T-helper 1 cell treated with Interleukin-12 subunit alpha and Interleukin-12 subunit beta and Interleukin-4 antibody, amounts not matched to agents 30 ng/mL and 1 ng/mL, for 36 hours (primary cell): ENCODE results near the gene CD44. TPM values are rescaled to one million over a fixed set of nuclear protein-coding genes. Genes with fewer than 3 reads are reported as not detected.

Experiments used
- intact Hi-C: fragments of 100-400 bp; cut with micrococcal nuclease; formaldehyde crosslinking; loops from one replicate; pipeline ENCODE4 v1.15.1; 2024
- total RNA-seq: library from RNA; stranded (reverse); gene quantifications from 2 replicates; pipeline ENCODE4 v1.2.3, GENCODE V29; 2022

CD44 gene
- total RNA-seq, 1 donor from 2014 or later: 356 TPM

DNA sequence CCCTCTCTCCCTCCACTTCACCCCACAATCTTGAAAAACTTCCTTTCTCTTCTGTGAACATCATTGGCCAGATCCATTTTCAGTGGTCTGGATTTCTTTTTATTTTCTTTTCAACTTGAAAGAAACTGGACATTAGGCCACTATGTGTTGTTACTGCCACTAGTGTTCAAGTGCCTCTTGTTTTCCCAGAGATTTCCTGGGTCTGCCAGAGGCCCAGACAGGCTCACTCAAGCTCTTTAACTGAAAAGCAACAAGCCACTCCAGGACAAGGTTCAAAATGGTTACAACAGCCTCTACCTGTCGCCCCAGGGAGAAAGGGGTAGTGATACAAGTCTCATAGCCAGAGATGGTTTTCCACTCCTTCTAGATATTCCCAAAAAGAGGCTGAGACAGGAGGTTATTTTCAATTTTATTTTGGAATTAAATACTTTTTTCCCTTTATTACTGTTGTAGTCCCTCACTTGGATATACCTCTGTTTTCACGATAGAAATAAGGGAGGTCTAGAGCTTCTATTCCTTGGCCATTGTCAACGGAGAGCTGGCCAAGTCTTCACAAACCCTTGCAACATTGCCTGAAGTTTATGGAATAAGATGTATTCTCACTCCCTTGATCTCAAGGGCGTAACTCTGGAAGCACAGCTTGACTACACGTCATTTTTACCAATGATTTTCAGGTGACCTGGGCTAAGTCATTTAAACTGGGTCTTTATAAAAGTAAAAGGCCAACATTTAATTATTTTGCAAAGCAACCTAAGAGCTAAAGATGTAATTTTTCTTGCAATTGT is 92.3 kb downstream of the CD44 start:
- intact Hi-C loops: no loop called here

DNA sequence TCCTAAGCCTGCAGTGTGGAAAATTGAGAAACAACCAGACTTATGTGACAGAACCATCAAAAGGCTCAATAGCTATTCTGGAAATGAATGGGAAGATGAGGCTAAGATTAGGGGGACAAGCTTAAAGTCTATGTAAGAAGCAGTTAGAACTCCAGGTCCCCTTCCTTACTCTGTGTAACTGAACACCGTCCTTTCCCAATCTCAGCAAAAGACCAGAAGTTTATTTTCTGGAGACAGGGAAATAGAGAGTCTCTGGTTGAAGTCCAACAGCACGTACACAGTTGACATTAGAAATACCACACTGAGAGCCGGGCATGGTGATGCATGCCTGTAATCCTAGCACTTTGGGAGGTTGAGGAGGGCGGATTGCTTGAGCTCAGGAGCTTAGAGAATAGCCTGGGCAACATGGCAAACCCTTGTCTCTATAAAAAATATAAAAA is 93.9 kb downstream of the CD44 start:
- intact Hi-C loops: no loop called here

DNA sequence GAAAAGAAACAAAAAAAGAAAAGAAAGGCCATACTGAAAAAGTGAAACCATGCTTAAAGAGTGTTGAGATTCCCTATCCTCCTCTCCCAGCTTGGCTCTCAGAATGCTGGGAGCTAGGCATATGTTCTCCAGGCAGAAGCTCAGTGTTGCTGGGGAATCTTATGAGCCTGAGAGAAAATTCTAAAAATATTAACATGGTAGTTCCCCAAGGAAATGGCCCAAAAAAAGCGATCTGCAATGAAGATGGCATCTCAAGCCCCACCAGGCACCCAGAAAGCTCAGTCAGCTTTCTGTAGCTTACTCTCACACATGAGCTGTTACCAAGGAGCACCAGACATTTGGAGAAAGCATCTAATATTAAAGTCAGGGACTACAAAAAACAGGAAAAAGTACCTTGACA is 94.5 kb downstream of the CD44 start:
- intact Hi-C loops: no loop called here

DNA sequence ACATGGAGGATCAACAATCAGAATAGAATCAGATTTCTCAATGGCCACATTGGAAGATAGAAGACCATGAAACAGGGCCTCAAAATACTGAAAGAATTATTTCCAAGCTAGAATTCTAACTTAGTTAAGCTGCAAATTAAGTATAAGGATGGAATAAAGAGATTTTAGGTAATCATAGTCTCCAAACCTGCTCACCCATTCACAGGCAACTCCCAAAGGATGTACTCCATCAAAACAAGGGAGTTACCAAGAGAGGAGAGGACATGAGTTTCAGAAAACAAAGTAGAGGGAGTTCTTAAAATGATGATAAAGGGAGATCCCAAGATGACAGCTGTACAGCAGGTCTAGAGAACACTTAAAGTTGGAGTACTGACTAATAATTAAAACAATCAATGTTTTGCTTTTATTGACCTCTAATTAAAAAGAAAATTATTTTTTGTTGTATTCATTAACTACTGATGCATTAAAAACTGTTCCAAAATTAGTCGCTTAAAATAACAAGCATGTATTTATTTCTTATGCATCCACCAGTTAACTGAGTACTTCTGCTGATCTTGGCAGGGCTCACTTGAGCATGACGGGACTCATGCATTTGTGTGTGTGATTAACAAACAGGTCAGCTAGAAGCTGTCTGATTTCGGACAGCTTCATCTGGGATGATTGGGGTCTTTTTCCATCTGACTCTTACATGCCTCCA is 95.6 kb downstream of the CD44 start:
- intact Hi-C loops: loop anchor here (5.0 kb wide), 2 partner anchors 98 to 112 kb away; no protein-coding TSS in a partner anchor

DNA sequence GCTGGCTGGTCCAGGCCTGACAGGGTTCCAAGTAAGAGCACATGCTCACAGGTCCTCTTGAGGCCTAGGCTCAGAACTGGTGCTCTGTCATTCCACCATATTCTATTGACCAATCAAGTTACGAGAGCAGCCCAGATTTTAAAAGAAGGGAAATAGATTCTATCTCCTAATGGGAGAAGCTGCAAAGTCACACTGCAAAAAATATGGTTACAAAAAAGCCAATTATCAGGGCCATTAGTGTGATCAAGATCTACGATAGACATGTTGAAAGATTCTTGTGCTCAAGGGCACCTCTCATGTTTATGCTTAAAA is 96.1 kb downstream of the CD44 start:
- intact Hi-C loops: loop anchor here (5.0 kb wide), 2 partner anchors 97 to 113 kb away; no protein-coding TSS in a partner anchor

DNA sequence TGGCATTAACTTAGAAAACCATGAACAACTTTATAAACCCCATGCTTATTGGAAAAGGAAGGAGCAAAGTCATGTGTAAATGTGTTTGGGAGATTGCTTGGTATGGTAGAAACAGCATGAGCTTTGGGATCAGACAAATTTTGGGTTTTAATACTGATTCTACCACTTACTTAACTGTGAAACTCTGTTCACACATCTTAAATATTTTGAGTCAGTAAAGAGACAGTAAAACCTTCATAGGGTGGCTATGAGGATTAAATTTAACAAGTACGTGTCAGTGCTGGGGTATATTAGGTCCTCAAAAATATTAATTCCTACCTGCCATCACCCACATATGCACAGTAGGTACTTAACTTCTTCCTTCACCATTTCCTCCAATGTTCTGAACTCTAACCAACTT is 96.5 kb downstream of the CD44 start:
- intact Hi-C loops: loop anchor here (5.0 kb wide), 2 partner anchors 97 to 113 kb away; no protein-coding TSS in a partner anchor

DNA sequence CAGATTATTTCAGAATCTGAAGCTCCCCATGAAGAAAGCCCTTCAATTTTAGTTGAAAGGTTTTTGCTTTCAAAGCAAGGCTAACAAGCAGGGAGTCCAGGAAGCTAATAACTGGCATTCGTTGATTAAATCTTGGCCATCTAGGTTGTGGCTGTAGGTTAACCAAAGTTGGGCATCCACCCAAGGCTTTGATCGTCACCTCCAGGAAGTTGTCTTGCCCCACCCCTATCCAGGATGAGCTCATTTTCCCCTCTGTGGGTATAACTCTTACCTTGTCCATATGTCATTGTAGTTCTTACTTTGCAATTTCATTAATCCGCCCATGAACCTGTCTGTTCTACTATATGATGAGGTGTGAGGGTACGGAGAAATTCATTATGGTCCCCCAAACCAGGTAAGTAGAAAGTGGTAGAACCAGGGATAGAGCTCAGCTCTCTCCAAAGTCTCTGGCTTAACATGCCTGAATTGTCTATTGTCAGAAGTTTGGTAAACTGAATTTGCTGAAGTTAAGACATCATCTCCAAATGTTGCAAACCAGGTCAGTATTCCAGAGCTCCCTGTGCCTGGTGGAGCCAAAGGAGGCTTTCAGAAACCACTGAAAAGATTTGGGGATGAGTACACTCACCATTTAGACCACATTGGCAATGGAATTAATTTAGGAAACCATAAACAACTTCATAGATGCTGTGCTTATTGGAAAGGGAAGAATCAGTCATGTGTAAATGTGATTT is 97.1 kb downstream of the CD44 start:
- intact Hi-C loops: loop anchor here (1.0 to 5.0 kb wide), 8 partner anchors 59 to 224 kb away; no protein-coding TSS in a partner anchor

DNA sequence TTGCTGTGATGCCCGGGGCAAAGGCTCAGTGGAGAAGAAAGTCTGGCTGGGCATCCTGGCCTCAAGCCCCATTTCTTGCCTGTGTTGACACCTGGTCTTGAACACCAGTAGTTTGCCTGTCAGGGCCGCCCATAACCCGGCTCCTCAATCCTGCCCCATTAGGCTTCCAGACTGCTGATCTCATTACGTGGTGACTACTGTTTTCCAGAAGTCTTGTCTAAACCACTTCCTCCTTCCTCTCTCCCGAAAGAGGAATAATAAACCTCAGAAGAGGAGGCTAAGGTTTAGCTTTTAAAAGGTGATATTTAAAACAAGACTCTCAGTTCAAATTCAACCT is 97.7 kb downstream of the CD44 start:
- intact Hi-C loops: loop anchor here (1.0 to 5.0 kb wide), 8 partner anchors 59 to 224 kb away; no protein-coding TSS in a partner anchor

DNA sequence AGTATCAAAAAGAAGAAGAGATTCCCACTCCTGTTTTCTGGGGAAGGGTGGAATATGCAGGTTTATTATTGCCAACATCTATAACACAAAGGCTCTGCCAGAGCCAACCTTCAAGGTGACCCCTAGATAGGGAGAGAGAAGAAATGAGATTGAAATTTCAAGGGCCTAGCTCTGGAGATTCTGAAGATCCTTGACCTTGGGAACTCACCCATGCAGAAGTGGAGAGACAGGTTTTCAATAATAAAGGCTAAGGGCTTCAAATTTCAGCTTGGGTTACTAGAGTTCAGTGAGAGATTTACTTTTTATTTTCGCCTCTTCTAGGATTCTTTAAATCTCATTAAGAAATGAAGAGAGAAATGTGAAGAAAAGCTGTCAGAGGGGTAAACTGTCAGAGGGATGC is 98.4 kb downstream of the CD44 start:
- intact Hi-C loops: loop anchor here (5.0 kb wide), 2 partner anchors 95 to 115 kb away; no protein-coding TSS in a partner anchor

DNA sequence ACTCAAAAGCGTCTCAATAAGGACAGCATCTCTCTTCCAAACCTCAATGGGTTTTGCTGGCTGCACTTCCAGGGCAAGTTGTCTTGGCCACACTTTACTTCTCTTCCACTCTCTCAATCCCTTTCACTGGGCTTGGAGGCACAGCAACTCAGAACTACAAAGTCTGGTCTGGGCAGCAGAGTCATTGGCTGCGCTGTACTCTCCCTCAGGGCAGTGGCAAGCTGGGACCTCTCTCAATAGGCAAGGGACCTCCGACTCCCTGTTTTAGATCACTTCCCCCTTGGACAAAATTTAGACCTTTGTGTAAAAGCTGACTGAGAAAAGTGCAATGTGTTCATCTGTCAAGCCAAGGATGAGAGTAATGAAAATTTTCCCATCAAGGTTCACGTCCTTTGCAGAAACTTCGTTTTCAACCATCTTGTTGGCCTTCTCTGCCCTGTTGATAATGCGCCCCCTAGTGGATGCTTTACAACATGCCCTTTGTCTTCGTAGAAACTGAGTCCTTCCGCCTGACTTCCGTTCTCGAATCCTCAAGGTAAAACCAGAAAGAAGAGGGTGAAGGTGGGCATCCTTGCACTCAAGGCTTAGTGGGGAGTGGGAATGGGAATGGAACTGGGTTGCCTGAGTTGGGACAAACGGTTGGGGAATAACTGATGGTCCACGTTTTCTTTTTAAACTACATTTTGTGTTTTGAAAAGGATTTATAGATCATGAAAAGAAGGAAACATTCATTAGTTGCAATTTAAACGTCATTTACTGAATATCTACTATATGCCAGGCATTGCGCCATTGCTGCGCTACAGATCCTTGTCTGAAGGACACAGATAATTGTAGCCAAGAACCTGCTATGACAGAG is 99.1 kb downstream of the CD44 start:
- intact Hi-C loops: loop anchor here (1.0 to 5.0 kb wide), 9 partner anchors 35 to 321 kb away; partner anchors contain the start of genes APIP, CD44 and PDHX

DNA sequence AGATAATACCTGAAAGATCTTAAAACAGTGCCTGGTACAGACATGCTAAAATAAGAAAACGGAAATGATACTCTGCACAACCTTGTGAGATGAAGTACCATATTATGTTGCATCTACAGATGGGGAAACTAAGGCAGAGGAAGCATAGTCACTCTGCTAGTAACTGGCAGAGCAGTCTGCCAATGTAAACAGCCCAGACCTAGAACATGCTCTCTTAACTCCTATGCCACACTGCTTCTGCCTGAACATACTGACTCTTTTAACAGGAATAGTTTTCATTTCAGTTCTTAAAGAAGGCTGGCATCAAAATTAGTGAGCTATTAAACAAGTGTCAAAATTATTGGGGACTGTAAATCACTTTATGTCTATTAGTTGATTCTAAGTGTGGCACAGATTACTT is 99.9 kb downstream of the CD44 start:
- intact Hi-C loops: loop anchor here (1.0 to 5.0 kb wide), 9 partner anchors 34 to 322 kb away; partner anchors contain the start of genes APIP, CD44 and PDHX

DNA sequence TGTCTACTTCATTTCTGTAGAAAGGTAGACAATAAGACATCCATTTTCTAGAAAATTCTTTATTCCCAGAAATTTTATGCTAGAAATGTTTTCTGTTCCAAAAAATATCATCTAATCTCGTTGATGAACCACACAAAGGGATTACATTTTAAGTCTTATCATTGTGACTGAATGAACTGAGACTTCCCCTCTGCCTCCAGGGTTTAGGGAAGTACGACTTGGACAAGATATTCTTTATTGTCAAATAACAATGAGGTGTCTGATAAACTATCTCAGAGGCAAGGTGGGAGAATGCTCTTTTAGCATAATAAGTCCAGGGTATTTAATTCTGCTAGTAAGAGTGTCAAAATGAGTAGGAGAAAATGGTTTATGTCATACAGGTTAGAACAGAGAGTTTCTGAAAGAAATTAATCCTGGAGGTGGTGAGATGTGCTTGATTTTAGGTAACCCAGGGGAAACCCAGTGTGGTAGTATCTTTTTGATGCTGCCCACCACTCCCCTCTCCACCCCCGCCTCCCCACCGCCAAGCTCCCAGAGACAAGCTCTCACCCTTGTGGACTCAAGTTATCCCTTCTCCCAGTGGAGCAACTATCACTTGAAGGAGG is 100.6 kb downstream of the CD44 start:
- intact Hi-C loops: loop anchor here (2.0 to 5.0 kb wide), 6 partner anchors 33 to 323 kb away; partner anchors contain the start of genes APIP and PDHX

DNA sequence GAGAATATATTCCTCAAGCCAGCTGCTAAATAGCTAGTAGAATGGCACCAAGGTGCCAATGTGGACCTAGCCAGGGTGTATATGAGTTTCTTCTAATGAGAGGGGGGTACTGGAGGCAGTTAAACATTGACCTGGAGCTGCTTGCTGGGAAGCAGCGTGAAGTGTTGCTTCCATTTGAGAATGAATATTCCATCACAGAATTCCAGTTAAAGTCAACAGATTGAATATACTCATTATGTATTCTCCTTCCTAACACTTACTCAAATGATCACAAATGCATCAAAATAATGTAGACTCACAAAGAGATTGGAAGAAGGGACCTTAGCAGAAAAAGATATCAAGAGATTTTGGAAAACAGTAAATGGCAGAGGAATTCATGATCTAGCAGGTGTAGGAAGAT is 102.1 kb downstream of the CD44 start:
- intact Hi-C loops: no loop called here

DNA sequence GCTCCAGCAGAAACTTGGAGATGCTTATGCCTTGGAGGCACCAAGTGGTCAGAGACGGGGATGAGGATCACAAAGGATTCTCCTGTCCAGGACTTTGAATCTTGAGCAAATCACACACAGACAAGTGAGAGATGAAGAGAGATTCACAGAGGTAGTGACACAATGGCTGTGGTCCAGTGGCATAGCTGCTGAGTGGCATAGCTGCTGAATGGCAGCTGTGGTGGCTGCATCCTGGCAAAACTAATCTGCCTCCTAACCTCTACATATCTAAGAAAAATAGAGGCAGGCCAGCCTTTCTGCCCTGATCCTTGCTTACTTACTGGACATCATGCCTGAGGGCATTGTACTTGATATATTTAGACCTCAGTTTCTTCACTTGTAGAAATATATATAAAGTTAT is 102.6 kb downstream of the CD44 start:
- intact Hi-C loops: no loop called here

DNA sequence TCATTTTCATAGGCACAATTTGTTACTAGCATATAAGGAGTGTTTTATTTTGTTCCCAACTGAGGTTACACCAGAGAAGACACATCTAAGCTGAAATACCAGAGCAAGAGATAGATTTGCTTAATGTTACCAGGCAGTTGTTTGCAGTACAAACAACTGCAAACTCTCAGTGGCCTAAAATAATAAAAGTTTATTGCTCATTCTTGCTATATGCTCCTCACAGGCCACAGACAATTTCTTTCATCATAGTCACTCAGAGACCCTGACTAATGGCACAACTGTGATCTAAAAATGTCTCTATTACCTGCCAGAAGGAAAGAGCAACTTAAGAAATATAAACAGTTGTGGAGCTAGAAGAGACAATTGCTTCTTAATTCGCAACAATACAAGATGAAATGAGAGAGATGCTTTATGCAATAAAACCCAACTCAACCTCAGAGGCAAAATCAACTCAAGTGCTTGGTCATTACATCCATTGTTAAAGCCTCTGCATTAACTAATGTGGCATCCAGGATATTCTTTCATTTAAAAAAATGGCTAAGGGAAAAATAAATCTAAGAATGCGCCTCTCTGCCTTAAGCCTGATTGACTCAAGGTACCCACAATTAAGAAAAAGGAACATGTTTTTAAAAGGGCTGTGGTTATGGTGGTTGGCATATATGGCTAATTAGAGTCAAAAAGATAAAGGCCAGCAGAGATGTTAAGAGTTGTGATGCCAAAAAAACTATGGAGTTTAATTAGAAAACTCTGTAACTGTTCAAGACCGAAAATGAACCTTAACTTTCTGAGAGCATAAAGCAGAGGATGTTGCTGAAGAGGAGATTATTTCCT is 103.7 kb downstream of the CD44 start:
- intact Hi-C loops: no loop called here

DNA sequence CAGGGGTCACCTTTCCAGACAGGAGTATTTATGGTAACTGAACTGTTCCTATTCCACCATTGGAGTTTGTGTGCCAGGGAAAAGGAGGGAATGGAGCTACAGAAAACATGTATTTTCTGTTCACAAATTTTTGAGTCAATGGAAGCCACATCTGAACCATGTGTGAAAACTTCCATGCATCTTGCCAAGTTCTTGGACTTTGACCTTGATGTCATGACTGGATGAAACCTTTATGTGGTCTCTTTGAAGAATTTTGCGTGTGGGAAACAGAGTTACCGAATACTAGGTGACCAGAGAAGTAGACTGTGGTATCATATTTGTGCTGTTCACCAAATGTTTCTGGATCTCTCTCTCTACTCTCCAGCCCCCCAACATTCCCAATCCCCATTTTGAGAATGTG is 104.8 kb downstream of the CD44 start:
- intact Hi-C loops: no loop called here

DNA sequence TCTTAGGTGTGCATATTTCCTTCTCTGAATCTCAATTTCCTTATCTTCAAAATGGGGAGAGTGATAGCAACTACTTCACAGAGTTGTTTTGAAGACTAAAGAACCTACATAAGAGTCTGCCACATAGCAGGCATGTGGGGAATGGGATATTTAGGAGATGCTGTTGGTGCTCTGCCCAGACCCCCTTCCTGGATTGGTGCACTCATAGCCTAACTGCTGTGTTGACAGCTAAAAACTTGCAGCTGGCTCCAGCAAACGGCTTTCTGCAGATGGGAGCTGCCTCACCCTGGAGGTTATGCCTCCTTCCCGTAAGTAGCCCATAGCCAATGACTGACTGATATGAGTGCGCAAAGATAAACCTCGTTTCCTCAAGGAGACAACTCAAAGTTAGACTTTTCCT is 106.1 kb downstream of the CD44 start:
- intact Hi-C loops: no loop called here

DNA sequence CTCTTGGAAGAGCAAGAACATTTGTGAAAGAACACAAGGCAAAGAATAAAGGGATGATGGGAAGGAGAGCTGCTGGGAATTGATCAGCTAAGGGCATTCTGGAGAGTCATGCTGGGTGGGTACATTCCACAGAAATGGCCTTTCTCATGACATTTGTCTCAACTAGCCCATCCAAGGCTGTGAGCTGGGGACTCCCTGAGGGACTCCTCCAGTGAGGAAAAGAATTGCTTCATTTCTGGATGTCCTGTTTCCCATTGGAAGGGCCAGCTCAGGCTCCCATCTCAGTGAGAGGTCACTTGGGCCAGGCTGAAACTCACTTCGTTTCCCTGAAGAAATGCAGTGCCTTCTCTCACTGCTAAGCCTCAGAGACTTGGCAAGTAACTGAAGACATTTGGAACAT is 106.8 kb downstream of the CD44 start:
- intact Hi-C loops: no loop called here

DNA sequence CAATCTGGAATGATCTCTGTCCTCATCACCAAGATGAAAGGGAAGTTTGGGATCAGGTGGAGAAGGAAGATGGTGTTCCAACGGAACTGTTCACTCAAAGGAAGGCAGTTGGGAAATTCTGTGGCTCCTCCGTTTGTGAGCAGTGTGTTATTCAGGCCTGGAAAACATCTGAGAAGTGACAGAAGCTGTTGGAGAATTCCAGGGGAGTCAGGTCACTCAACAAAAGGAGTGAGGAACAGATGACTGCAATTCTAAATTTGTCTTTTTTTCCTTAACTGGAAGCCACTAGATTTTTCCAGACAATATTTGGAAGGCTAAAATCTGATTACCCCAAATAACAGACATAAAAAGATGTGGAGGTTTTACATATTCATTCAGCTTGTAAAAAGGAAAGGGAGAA is 107.8 kb downstream of the CD44 start:
- intact Hi-C loops: no loop called here
